Upper lobe of left lung (tissue), 4 donors: ENCODE data around the gene ALOX12.

Experiments
- EP300 ChIP-seq, 4 donors: sonication (generic); formaldehyde crosslinking; IDR thresholded peaks; one replicate each; pipeline ENCODE4 v1.5.1; 2017; ENCODE audit warnings: antibody characterized with exemption in 4 of 4, control low read depth in 2 of 4
- POLR2AphosphoS5 ChIP-seq, 2 donors: sonication (generic); formaldehyde crosslinking; IDR thresholded peaks; one replicate each; pipeline ENCODE4 v1.5.1; 2017; ENCODE audit warnings: antibody characterized with exemption in 2 of 2
- TF ChIP-seq, protein P1 (sequence below), 6 experiments: fragments of 450-650 bp in 4 of 6; fragments of 200-600 bp in 2 of 6; sonication (generic) in 2 of 6; IDR thresholded peaks; one replicate each; pipeline ENCODE4 v1.5.1; 2016 to 2019; ENCODE audit warnings: antibody characterized with exemption in 6 of 6

DNA sequence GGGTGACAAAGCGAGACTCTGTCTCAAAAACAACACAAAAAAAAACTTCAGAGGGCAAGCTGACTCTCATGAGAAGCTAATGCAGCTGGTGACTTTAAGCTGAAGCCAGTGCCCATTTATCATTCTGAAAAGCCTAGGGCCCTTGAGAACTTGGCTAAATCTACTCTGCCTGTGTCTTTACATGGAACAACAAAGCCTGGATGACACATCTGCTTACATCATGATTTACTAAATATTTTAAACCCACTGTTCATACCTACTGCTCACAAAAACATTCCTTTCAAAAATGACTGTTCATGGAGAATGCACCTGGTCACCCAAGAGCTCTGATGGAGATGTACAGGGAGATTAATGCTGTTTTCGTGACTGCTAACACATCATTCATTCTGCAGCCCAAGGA lies 6.1 kb upstream of the ALOX12 start:
- TF ChIP-seq EP300 (IDR thresholded peaks at IDR 0.05) (no peak), POLR2AphosphoS5 (IDR thresholded peaks at IDR 0.05) (no peak)
- TF ChIP-seq, protein P1, sequence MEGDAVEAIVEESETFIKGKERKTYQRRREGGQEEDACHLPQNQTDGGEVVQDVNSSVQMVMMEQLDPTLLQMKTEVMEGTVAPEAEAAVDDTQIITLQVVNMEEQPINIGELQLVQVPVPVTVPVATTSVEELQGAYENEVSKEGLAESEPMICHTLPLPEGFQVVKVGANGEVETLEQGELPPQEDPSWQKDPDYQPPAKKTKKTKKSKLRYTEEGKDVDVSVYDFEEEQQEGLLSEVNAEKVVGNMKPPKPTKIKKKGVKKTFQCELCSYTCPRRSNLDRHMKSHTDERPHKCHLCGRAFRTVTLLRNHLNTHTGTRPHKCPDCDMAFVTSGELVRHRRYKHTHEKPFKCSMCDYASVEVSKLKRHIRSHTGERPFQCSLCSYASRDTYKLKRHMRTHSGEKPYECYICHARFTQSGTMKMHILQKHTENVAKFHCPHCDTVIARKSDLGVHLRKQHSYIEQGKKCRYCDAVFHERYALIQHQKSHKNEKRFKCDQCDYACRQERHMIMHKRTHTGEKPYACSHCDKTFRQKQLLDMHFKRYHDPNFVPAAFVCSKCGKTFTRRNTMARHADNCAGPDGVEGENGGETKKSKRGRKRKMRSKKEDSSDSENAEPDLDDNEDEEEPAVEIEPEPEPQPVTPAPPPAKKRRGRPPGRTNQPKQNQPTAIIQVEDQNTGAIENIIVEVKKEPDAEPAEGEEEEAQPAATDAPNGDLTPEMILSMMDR (IDR thresholded peaks at IDR 0.05), result no peak
